OCI-LY7 (cell line): ENCODE results near the gene SYT14. TPM values are rescaled to one million over a fixed set of nuclear protein-coding genes. Genes with fewer than 3 reads are reported as not detected.

Source experiments
- BruUV-seq: library from RNA; stranded (reverse); fragments of 400-500 nt; replicated peaks from 2 replicates; lab custom pipeline; 2021; lab: Mats Ljungman, UMichigan
- CTCF ChIA-PET: fragments of 300-600 bp; sonication (Branson Sonifier 250); formaldehyde crosslinking; loops from one replicate; lab custom pipeline; 2022; ENCODE audit warnings: antibody characterized with exemption; ENCODE audit not compliant: unreplicated experiment; lab: Charles Lee
- POLR2A ChIA-PET: fragments of 300-600 bp; sonication (Branson Sonifier 250); formaldehyde crosslinking; loops from one replicate; lab custom pipeline; 2022; ENCODE audit warnings: antibody characterized with exemption; lab: Charles Lee
- DNase-seq: peaks from one replicate; pipeline ENCODE4 v3.0.0-alpha.2; 2015; ENCODE audit warnings: low spot score
- H2AFZ ChIP-seq: fragments of 200-600 bp; sonication (generic), shearing (Covaris generic); 2 replicates; pipeline ENCODE4 v1.6.1; 2014; ENCODE audit warnings: mild to moderate bottlenecking, antibody characterized with exemption, low read length, moderate library complexity
- H3K27ac ChIP-seq: fragments of 200-600 bp; sonication (generic); 2 replicates; pipeline ENCODE4 v1.5.1; 2014; ENCODE audit warnings: mixed run types, low read depth, mild to moderate bottlenecking, moderate library complexity, low read length, inconsistent platforms; ENCODE audit not compliant: poor library complexity, severe bottlenecking
- H3K36me3 ChIP-seq: fragments of 200-600 bp; sonication (generic); 2 replicates; pipeline ENCODE4 v1.6.1; 2014; ENCODE audit warnings: mild to moderate bottlenecking, antibody characterized with exemption, low read length, moderate library complexity, mixed read lengths; ENCODE audit not compliant: insufficient read depth
- H3K4me1 ChIP-seq: fragments of 200-600 bp; sonication (generic); 2 replicates; pipeline ENCODE4 v1.5.1; 2014; ENCODE audit warnings: mild to moderate bottlenecking, low read length; ENCODE audit not compliant: insufficient read depth, poor library complexity, severe bottlenecking
- H3K4me2 ChIP-seq: fragments of 200-600 bp; sonication (generic); 2 replicates; pipeline ENCODE4 v1.6.1; 2014; ENCODE audit warnings: mild to moderate bottlenecking, low read length
- H3K4me3 ChIP-seq: fragments of 200-600 bp; sonication (generic); 2 replicates; pipeline ENCODE4 v1.5.1; 2014; ENCODE audit warnings: mild to moderate bottlenecking, low read depth, low read length; ENCODE audit not compliant: poor library complexity, severe bottlenecking
- H3K79me2 ChIP-seq: fragments of 200-600 bp; sonication (generic); 2 replicates; pipeline ENCODE4 v1.6.1; 2016; ENCODE audit warnings: low read depth, mild to moderate bottlenecking, low read length, moderate library complexity, mixed read lengths; ENCODE audit not compliant: insufficient read depth
- H3K9me2 ChIP-seq: fragments of 200-600 bp; sonication (generic); 2 replicates; pipeline ENCODE4 v1.6.1; 2016; ENCODE audit warnings: mild to moderate bottlenecking, low read length, mixed read lengths; ENCODE audit not compliant: insufficient read depth
- H3K9me3 ChIP-seq: fragments of 200-600 bp; sonication (generic); 2 replicates; pipeline ENCODE4 v1.6.1; 2014; ENCODE audit warnings: mild to moderate bottlenecking, mixed run types, low read length, mixed read lengths
- H4K20me1 ChIP-seq: fragments of 200-600 bp; sonication (generic); 2 replicates; pipeline ENCODE4 v1.6.1; 2014; ENCODE audit warnings: mild to moderate bottlenecking, antibody characterized with exemption, low read length, moderate library complexity, mixed read lengths; ENCODE audit not compliant: insufficient read depth
- CTCF ChIP-seq: fragments of 200-600 bp; sonication (generic); conservative IDR thresholded peaks from 2 replicates; pipeline ENCODE4 v1.5.1; 2014; ENCODE audit warnings: mild to moderate bottlenecking, antibody characterized with exemption, low read length, moderate library complexity, mixed read lengths
- EZH2phosphoT487 ChIP-seq: fragments of 200-600 bp; sonication (generic); IDR thresholded peaks from 2 replicates; pipeline ENCODE4 v1.6.1; 2018; ENCODE audit warnings: low read depth, borderline replicate concordance, mild to moderate bottlenecking, mixed run types, antibody characterized with exemption, low read length, moderate library complexity, mixed read lengths
- intact Hi-C: fragments of 100-400 bp; cut with micrococcal nuclease; formaldehyde crosslinking; loops from one replicate; pipeline ENCODE4 v1.10.0; 2022; ENCODE audit not compliant: unreplicated experiment
- total RNA-seq, 2 experiments: library from RNA; depleted of rRNA in 1 of 2; stranded (reverse); fragments of >200 nt in 1 of 2; shearing (Covaris generic) in 1 of 2; gene quantifications; 2 replicates each; pipeline ENCODE4 v1.2.3, GENCODE V29; 2014 to 2022

The SYT14 gene
- total RNA-seq, 2 experiments from 2014 or later, result not detected

GRCh38 chr1:209936125-209936524 is 1.9 kb upstream of the SYT14 start:
- POLR2A ChIA-PET, result no interaction called here
- intact Hi-C loops, result no loop called here
- H3K27ac ChIP-seq, result no peak overlapping the region
- no peaks in the 10 kb centered on the region for H3K4me1 ChIP-seq
- no peak overlapping the region for H2AFZ ChIP-seq
- CTCF ChIA-PET, result no interaction called here
- no peaks in the 10 kb centered on the region for H4K20me1 ChIP-seq
- H3K79me2 ChIP-seq, result no peaks in the 10 kb centered on the region
- no peaks in the 10 kb centered on the region for H3K9me2 ChIP-seq
- H3K4me2 ChIP-seq, result no peak overlapping the region
- H3K9me3 ChIP-seq, result no peaks in the 10 kb centered on the region
- no peak for TF ChIP-seq CTCF
- TF ChIP-seq EZH2phosphoT487, result no peak
- BruUV-seq, result no TSS peak
- no peak for DNase-seq
- H3K4me3 ChIP-seq, result no peak overlapping the region
- no peaks in the 10 kb centered on the region for H3K36me3 ChIP-seq

GRCh38 chr1:209945377-209945776 is 7.4 kb downstream of the SYT14 start:
- POLR2A ChIA-PET, result no interaction called here
- Histone ChIP-seq H4K20me1 (no peaks in the 10 kb centered on the region), H3K4me3 (no peak overlapping the region), H2AFZ (no peak overlapping the region), H3K27ac (no peak overlapping the region), H3K9me3 (no peaks in the 10 kb centered on the region), H3K4me1 (no peaks in the 10 kb centered on the region), H3K4me2 (no peak overlapping the region), H3K36me3 (no peaks in the 10 kb centered on the region), H3K79me2 (no peaks in the 10 kb centered on the region), H3K9me2 (no peaks in the 10 kb centered on the region)
- no TSS peak for BruUV-seq
- intact Hi-C loops, result no loop called here
- no peak for DNase-seq
- TF ChIP-seq EZH2phosphoT487 (no peak), CTCF (no peak)
- CTCF ChIA-PET, result no interaction called here

- ChIA-PET POLR2A (no interaction called here), CTCF (no interaction called here)
These were observed 10.1 kb downstream of the SYT14 start for GRCh38 chr1:209948155-209948554.

More at GRCh38 chr1:209948155-209948554, 10.1 kb downstream of the SYT14 start:
- H3K79me2 ChIP-seq, result no peaks in the 10 kb centered on the region
- intact Hi-C loops, result no loop called here
- H3K27ac ChIP-seq, result no peak overlapping the region
- H3K36me3 ChIP-seq, result no peaks in the 10 kb centered on the region
- H3K9me3 ChIP-seq, result no peaks in the 10 kb centered on the region
- no peak for TF ChIP-seq EZH2phosphoT487
- TF ChIP-seq CTCF, result no peak
- BruUV-seq, result no TSS peak
- H3K4me2 ChIP-seq, result no peak overlapping the region
- H3K9me2 ChIP-seq, result no peaks in the 10 kb centered on the region
- no peak overlapping the region for H2AFZ ChIP-seq
- DNase-seq, result no peak
- no peak overlapping the region for H3K4me3 ChIP-seq
- no peaks in the 10 kb centered on the region for H3K4me1 ChIP-seq
- no peaks in the 10 kb centered on the region for H4K20me1 ChIP-seq
